Central memory CD8-positive, alpha-beta T cell (primary cell): ENCODE data around the gene EMB.
A peak's percentile ranks its signal among the peaks of the same experiment; 100 is the strongest.
"Not testable (repeated sequence)": the region's sequence is repeated elsewhere in the genome, so short reads cannot be mapped to it uniquely, and the experiment has no call there.

Experiments
- ATAC-seq: fragments of 150-1000 bp; cut with Tn5 transposase; replicated peaks from 2 replicates; pipeline ENCODE4 v1.10.0; 2022; ENCODE audit warnings: mild to moderate bottlenecking, moderate FRiP score, moderate number of reproducible peaks; ENCODE audit not compliant: poor library complexity, severe bottlenecking; ENCODE audit errors: extremely low read depth
- DNase-seq, 2 donors: peaks; one replicate each; pipeline ENCODE4 v3.0.0; 2021; ENCODE audit warnings: low spot score in 2 of 2
- H3K27ac Mint-ChIP-seq: one replicate; pipeline ENCODE4 v1.8.0; 2022; ENCODE audit warnings: low read depth, mild to moderate bottlenecking, moderate library complexity, mixed read lengths
- H3K27me3 Mint-ChIP-seq: one replicate; pipeline ENCODE4 v1.8.0; 2022; ENCODE audit warnings: mixed read lengths
- H3K36me3 Mint-ChIP-seq: one replicate; pipeline ENCODE4 v1.8.0; 2022; ENCODE audit warnings: mild to moderate bottlenecking, moderate library complexity, mixed read lengths; ENCODE audit not compliant: insufficient read depth
- H3K4me1 Mint-ChIP-seq: one replicate; pipeline ENCODE4 v1.8.0; 2022; ENCODE audit warnings: mixed read lengths
- H3K4me3 Mint-ChIP-seq: one replicate; pipeline ENCODE4 v1.8.0; 2022; ENCODE audit warnings: mild to moderate bottlenecking, moderate library complexity, mixed read lengths
- H3K9me3 Mint-ChIP-seq: one replicate; pipeline ENCODE4 v1.8.0; 2022; ENCODE audit warnings: mixed read lengths

The EMB gene

GRCh38 chr5:50416637-50417036, 24.5 kb downstream of the EMB start:
- not testable (repeated sequence) for ATAC-seq, H3K4me3 Mint-ChIP-seq, H3K27me3 Mint-ChIP-seq, H3K9me3 Mint-ChIP-seq, DNase-seq, H3K36me3 Mint-ChIP-seq
- Mint-ChIP-seq H3K4me1 (peaks cover 77% of the 10 kb centered on the region), H3K27ac (peak overlapping the region; percentile 74)

- peak overlapping the region; percentile 74 for H3K27ac Mint-ChIP-seq
These were observed 25.2 kb downstream of the EMB start for GRCh38 chr5:50415912-50416311.

GRCh38 chr5:50410932-50411331, 30.2 kb downstream of the EMB start:
- H3K4me3 Mint-ChIP-seq, H3K9me3 Mint-ChIP-seq, H3K27me3 Mint-ChIP-seq, ATAC-seq, DNase-seq: not testable (repeated sequence)
- H3K36me3 Mint-ChIP-seq = peaks cover 16% of the 10 kb centered on the region
- H3K4me1 Mint-ChIP-seq = peaks cover 63% of the 10 kb centered on the region
- H3K27ac Mint-ChIP-seq = peak overlapping the region; percentile 25

More at GRCh38 chr5:50415912-50416311, 25.2 kb downstream of the EMB start:
- no peaks in the 10 kb centered on the region for H3K9me3 Mint-ChIP-seq
- no peak overlapping the region for H3K4me3 Mint-ChIP-seq
- ATAC-seq (peak; percentile 81), DNase-seq (peak in 1 of 2 donors; percentile 14)
- H3K4me1 Mint-ChIP-seq = peaks cover 81% of the 10 kb centered on the region
- H3K27me3 Mint-ChIP-seq = no peaks in the 10 kb centered on the region
- H3K36me3 Mint-ChIP-seq = peaks cover 8% of the 10 kb centered on the region

- Mint-ChIP-seq H3K36me3 (peaks cover 30% of the 10 kb centered on the region), H3K27me3 (no peaks in the 10 kb centered on the region), H3K27ac (peak overlapping the region; percentile 79), H3K4me1 (peaks cover 38% of the 10 kb centered on the region), H3K9me3 (no peaks in the 10 kb centered on the region), H3K4me3 (no peak overlapping the region)
- no peak for DNase-seq
- ATAC-seq = no peak
These were observed 34.2 kb downstream of the EMB start for GRCh38 chr5:50406877-50407276.

GRCh38 chr5:50401336-50401735, 39.8 kb downstream of the EMB start:
- Mint-ChIP-seq H3K27me3 (no peaks in the 10 kb centered on the region), H3K27ac (no peak overlapping the region), H3K4me1 (peaks cover 17% of the 10 kb centered on the region), H3K4me3 (no peak overlapping the region), H3K9me3 (no peaks in the 10 kb centered on the region), H3K36me3 (peaks cover 39% of the 10 kb centered on the region)
- no peak for DNase-seq
- no peak for ATAC-seq

GRCh38 chr5:50393925-50394609, 47.0 kb downstream of the EMB start:
- peaks cover 39% of the 10 kb centered on the region for H3K4me1 Mint-ChIP-seq
- not testable (repeated sequence) for DNase-seq, H3K9me3 Mint-ChIP-seq, H3K27me3 Mint-ChIP-seq, ATAC-seq, H3K27ac Mint-ChIP-seq, H3K4me3 Mint-ChIP-seq
- peaks cover 29% of the 10 kb centered on the region for H3K36me3 Mint-ChIP-seq

GRCh38 chr5:50392289-50392688, 48.8 kb downstream of the EMB start:
- not testable (repeated sequence) for ATAC-seq, H3K9me3 Mint-ChIP-seq, H3K27me3 Mint-ChIP-seq, DNase-seq, H3K4me3 Mint-ChIP-seq
- H3K27ac Mint-ChIP-seq = peak overlapping the region; percentile 44
- peaks cover 29% of the 10 kb centered on the region for H3K36me3 Mint-ChIP-seq
- H3K4me1 Mint-ChIP-seq = peaks cover 48% of the 10 kb centered on the region

GRCh38 chr5:50384381-50384780, 56.7 kb downstream of the EMB start:
- not testable (repeated sequence) for H3K27me3 Mint-ChIP-seq, H3K4me3 Mint-ChIP-seq, ATAC-seq, H3K9me3 Mint-ChIP-seq, DNase-seq
- H3K4me1 Mint-ChIP-seq = peaks cover 42% of the 10 kb centered on the region
- peaks cover 18% of the 10 kb centered on the region for H3K36me3 Mint-ChIP-seq
- H3K27ac Mint-ChIP-seq = peak overlapping the region; percentile 72

GRCh38 chr5:50376696-50377095, 64.4 kb downstream of the EMB start:
- H3K9me3 Mint-ChIP-seq, H3K27me3 Mint-ChIP-seq, H3K27ac Mint-ChIP-seq, DNase-seq, ATAC-seq, H3K4me3 Mint-ChIP-seq: not testable (repeated sequence)
- Mint-ChIP-seq H3K36me3 (peaks cover 10% of the 10 kb centered on the region), H3K4me1 (peaks cover 40% of the 10 kb centered on the region)

GRCh38 chr5:50369287-50370033, 71.6 kb downstream of the EMB start:
- H3K4me1 Mint-ChIP-seq = peaks cover 42% of the 10 kb centered on the region
- H3K9me3 Mint-ChIP-seq, H3K27ac Mint-ChIP-seq, H3K4me3 Mint-ChIP-seq, H3K27me3 Mint-ChIP-seq, H3K36me3 Mint-ChIP-seq, ATAC-seq, DNase-seq: not testable (repeated sequence)

GRCh38 chr5:50365426-50366251, 75.4 kb downstream of the EMB start:
- ATAC-seq (no peak), DNase-seq (no peak)
- Mint-ChIP-seq H3K4me1 (peaks cover 40% of the 10 kb centered on the region), H3K9me3 (peaks cover 10% of the 10 kb centered on the region), H3K27ac (peak overlapping the region; percentile 59), H3K27me3 (no peaks in the 10 kb centered on the region), H3K36me3 (peaks cover 4% of the 10 kb centered on the region), H3K4me3 (no peak overlapping the region)

GRCh38 chr5:50364535-50365309, 76.4 kb downstream of the EMB start:
- not testable (repeated sequence) for H3K27ac Mint-ChIP-seq, DNase-seq, H3K9me3 Mint-ChIP-seq, H3K27me3 Mint-ChIP-seq, H3K36me3 Mint-ChIP-seq, ATAC-seq, H3K4me3 Mint-ChIP-seq
- peaks cover 32% of the 10 kb centered on the region for H3K4me1 Mint-ChIP-seq
